ENCODE measurements around the gene RIOX2. TPM values are rescaled to one million over a fixed set of nuclear protein-coding genes. Genes with fewer than 3 reads are reported as not detected.

Gene RIOX2
- total RNA-seq, 1 donor from 2014 or later, result 40.3 TPM

- H3K4me3 ChIP-seq (ENCODE audit: low read depth, low read length), result no peak overlapping the region
- peaks cover 1% of the 10 kb centered on the region for H3K36me3 ChIP-seq (ENCODE audit: control insufficient read depth, insufficient read depth, low read length)
- DNase-seq (ENCODE audit: low read depth) (no peak), FAIRE-seq (no peak)
- TF ChIP-seq, protein P1, sequence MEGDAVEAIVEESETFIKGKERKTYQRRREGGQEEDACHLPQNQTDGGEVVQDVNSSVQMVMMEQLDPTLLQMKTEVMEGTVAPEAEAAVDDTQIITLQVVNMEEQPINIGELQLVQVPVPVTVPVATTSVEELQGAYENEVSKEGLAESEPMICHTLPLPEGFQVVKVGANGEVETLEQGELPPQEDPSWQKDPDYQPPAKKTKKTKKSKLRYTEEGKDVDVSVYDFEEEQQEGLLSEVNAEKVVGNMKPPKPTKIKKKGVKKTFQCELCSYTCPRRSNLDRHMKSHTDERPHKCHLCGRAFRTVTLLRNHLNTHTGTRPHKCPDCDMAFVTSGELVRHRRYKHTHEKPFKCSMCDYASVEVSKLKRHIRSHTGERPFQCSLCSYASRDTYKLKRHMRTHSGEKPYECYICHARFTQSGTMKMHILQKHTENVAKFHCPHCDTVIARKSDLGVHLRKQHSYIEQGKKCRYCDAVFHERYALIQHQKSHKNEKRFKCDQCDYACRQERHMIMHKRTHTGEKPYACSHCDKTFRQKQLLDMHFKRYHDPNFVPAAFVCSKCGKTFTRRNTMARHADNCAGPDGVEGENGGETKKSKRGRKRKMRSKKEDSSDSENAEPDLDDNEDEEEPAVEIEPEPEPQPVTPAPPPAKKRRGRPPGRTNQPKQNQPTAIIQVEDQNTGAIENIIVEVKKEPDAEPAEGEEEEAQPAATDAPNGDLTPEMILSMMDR (IDR thresholded peaks at IDR 0.05; ENCODE audit: insufficient read depth, low read length, severe bottlenecking), result no peak
- no peaks in the 10 kb centered on the region for H3K27me3 ChIP-seq (ENCODE audit: control insufficient read depth, insufficient read depth, low read length)
Observed at GRCh38 chr3:97934980-97935695, 37.1 kb downstream of the RIOX2 start.

DNA sequence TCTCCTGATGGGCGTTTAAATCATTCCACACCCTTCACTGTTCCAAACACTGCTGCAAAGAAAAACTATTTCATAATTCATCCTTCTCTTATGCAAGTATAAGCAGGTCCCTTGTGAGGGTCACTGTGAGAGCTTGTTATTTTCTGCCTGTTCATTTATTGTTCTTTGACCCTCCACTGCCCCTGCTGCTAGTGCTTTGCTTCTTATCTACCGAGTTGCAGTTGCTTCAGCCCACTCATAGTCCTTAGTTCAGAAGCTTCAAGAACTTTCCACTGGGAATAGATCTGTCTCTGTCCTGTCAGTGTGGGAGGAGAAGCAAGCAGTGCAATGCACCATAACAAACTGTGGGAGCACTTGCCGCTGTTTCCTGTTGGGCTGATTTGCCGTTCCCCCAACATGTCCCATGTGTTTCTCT lies 39.8 kb downstream of the RIOX2 start:
- peaks cover 1% of the 10 kb centered on the region for H3K36me3 ChIP-seq (ENCODE audit: control insufficient read depth, insufficient read depth, low read length)
- no peak overlapping the region for H3K4me3 ChIP-seq (ENCODE audit: low read depth, low read length)
- DNase-seq (ENCODE audit: low read depth) (peak; percentile 20), FAIRE-seq (peak; percentile 90)
- H3K27me3 ChIP-seq (ENCODE audit: control insufficient read depth, insufficient read depth, low read length), result no peaks in the 10 kb centered on the region
- TF ChIP-seq, protein P1 (IDR thresholded peaks at IDR 0.05; ENCODE audit: insufficient read depth, low read length, severe bottlenecking), result no peak

DNA sequence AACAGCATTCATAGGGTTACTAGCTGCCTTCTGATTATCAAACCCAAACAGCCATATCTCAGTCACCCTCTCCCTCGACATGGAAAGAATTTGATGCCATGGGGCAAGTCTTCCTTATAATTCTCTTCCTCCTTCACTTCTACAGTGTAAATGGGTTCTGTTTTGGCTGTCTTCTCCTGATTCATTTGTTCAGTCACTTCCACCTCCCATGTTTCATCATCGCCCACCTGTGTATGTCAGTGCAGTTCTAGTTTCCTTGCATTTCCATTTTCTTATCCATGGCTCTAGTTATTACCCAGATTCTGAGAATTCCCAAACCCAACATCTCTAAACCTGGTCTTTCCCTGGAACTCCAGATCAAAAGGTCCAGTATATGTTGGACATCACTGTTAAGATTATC lies 41.0 kb downstream of the RIOX2 start:
- H3K36me3 ChIP-seq (ENCODE audit: control insufficient read depth, insufficient read depth, low read length), result no peaks in the 10 kb centered on the region

GRCh38 chr3:97930018-97930417 lies 42.2 kb downstream of the RIOX2 start:
- DNase-seq (ENCODE audit: low read depth) (no peak), FAIRE-seq (no peak)
- H3K36me3 ChIP-seq (ENCODE audit: control insufficient read depth, insufficient read depth, low read length), result no peaks in the 10 kb centered on the region
- H3K27me3 ChIP-seq (ENCODE audit: control insufficient read depth, insufficient read depth, low read length), result no peaks in the 10 kb centered on the region
- TF ChIP-seq, protein P1 (IDR thresholded peaks at IDR 0.05; ENCODE audit: insufficient read depth, low read length, severe bottlenecking), result no peak
- H3K4me3 ChIP-seq (ENCODE audit: low read depth, low read length), result no peak overlapping the region

More for the DNA sequence above, 41.0 kb downstream of the RIOX2 start:
- FAIRE-seq (no peak), DNase-seq (ENCODE audit: low read depth) (no peak)
- no peaks in the 10 kb centered on the region for H3K27me3 ChIP-seq (ENCODE audit: control insufficient read depth, insufficient read depth, low read length)
- H3K4me3 ChIP-seq (ENCODE audit: low read depth, low read length), result no peak overlapping the region
- TF ChIP-seq, protein P1 (IDR thresholded peaks at IDR 0.05; ENCODE audit: insufficient read depth, low read length, severe bottlenecking), result no peak

GRCh38 chr3:97928986-97929385 lies 43.2 kb downstream of the RIOX2 start:
- H3K36me3 ChIP-seq (ENCODE audit: control insufficient read depth, insufficient read depth, low read length), result no peaks in the 10 kb centered on the region
- H3K27me3 ChIP-seq (ENCODE audit: control insufficient read depth, insufficient read depth, low read length), result no peaks in the 10 kb centered on the region
- DNase-seq (ENCODE audit: low read depth) (no peak), FAIRE-seq (no peak)
- no peak overlapping the region for H3K4me3 ChIP-seq (ENCODE audit: low read depth, low read length)
- TF ChIP-seq, protein P1 (IDR thresholded peaks at IDR 0.05; ENCODE audit: insufficient read depth, low read length, severe bottlenecking), result no peak

GRCh38 chr3:97927704-97928103 lies 44.5 kb downstream of the RIOX2 start:
- Histone ChIP-seq H3K4me3 (ENCODE audit: low read depth, low read length) (no peak overlapping the region), H3K36me3 (ENCODE audit: control insufficient read depth, insufficient read depth, low read length) (no peaks in the 10 kb centered on the region), H3K27me3 (ENCODE audit: control insufficient read depth, insufficient read depth, low read length) (no peaks in the 10 kb centered on the region)
- TF ChIP-seq, protein P1 (IDR thresholded peaks at IDR 0.05; ENCODE audit: insufficient read depth, low read length, severe bottlenecking), result no peak
- DNase-seq (ENCODE audit: low read depth) (no peak), FAIRE-seq (no peak)

Data from bronchial epithelial cell (primary cell).